Ammon's horn (tissue), 1 donor: ENCODE measurements around the gene PPP1R3E.
A peak's percentile ranks its signal among the peaks of the same experiment; 100 is the strongest.
"Not testable (repeated sequence)": the region's sequence is repeated elsewhere in the genome, so short reads cannot be mapped to it uniquely, and the experiment has no call there.

Experiments
- DNase-seq: peaks from one replicate; pipeline ENCODE4 v3.0.0-alpha.2; 2016; ENCODE audit warnings: low spot score

Gene PPP1R3E

DNA sequence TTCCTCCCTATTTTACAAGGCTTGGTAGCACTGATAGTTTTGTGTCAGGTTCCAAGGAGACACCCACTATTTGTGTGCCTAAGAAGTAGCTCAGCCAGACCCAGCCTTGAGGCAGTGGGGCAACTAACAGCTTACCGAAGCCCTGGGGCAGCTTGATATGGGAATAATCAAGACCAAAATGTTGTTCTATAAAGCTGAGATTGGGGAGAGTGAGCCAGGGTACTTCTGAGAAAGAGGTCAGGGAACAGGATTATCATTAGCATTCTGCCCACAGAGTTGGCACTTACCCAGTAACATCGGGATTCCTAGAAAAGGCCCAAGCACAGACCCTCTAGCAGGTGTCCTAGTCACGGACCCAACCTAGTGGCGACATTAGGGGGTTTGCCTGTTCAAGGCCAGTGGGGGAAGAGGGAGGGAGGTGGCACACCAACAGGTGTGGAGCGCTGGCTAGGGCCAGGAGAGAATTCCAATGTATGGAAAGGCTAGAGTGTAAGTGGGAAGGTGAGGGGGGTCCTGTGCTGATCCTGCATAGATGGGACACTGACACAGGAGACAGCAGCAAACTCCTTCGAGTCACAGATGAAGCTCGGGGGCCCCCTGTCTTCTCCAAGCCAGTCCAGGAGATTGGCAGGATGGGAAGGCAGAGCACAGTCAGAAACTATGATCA lies 4.9 kb downstream of the PPP1R3E start:
- DNase-seq, result no peak

DNA sequence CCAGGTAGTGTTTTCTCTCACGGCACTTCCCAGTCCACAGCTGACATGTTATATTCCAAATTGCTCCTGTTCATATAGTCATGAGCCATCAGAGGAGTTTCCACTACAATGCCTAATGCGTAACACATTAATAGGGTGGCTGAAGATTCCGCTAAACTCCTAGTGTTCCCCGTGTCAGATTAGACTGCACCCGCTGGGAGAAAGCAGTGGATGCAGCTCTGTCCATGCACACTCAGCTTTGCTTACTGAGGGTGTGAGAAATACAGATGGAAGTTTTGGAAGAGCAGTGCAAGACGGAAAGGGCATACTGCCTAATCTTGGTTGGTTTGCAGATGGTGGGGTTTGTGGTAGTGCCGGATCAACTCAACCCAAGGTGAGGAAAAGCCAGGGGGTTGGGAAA lies 5.6 kb downstream of the PPP1R3E start:
- DNase-seq, result no peak

DNA sequence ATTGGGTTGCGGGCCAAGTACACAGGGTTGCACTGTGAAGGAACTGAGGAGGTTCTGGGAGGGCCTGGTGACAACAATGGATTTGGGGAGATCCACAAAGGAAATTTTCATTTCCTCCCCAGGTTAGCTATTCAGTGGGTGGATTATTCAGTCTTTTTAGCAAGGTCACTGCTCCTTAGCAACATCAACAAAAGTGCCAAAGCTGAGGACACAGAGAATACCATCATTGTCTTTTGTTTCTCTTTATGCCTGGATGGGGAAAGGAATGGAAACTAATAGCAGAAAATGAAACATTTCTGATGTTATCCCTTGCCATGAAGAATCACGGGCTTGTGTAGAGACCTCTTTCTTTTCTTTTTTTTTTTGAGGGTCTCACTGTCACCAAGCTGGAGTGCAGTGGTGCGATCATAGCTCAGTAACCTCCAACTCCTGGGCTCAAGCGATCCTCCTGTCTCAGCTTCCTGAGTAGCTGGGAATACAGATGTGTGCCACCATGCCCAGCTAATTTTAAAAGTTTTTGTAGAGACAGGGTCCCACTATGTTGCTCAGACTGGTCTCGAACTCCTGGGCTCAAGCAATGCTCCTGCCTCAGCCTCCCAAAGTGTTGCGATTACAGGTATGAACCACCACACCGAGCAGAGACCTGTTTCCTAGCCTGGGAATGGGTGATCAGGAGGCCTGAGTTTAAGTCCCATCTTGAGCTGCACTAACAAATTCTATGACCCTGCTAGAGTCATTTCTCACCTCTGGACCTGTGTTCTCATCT lies 6.5 kb downstream of the PPP1R3E start:
- no peak for DNase-seq

DNA sequence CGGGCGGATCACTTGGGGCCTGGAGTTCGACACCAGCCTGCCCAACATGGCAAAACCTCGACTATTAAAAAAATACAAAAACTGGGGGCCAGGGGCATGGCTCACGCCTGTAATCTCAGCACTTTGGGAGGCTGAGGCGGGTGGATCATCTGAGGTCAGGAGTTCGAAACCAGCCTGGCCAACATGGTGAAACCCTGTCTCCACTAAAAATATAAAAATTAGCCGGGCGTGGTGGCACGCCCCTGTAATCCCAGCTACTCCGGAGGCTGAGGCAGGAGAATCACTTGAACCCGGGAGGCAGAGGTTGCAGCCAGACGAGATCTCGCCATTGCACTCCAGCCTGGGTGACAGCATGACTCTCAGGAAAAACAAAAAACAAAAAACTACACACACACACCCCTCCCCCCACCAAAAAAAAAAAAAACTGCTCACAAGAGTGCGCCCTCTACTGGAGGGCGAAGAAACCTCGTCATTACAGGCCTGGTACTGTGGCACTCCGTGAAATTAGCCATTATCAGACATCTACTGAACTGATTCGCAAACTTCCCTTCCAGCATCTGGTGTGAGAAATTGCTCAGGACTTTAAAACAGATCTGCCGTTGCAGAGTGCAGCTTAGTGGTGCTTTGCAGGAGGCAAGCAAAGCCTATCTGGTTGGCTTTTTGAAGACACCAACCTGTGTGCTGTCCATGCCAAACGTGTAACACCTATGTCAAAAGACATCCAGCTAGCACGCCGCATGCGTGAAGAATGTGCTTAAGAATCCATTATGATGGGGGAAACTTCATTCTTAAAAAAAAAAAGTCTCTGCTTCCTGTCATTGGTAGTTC lies 7.7 kb downstream of the PPP1R3E start:
- peak; percentile 59 for DNase-seq

DNA sequence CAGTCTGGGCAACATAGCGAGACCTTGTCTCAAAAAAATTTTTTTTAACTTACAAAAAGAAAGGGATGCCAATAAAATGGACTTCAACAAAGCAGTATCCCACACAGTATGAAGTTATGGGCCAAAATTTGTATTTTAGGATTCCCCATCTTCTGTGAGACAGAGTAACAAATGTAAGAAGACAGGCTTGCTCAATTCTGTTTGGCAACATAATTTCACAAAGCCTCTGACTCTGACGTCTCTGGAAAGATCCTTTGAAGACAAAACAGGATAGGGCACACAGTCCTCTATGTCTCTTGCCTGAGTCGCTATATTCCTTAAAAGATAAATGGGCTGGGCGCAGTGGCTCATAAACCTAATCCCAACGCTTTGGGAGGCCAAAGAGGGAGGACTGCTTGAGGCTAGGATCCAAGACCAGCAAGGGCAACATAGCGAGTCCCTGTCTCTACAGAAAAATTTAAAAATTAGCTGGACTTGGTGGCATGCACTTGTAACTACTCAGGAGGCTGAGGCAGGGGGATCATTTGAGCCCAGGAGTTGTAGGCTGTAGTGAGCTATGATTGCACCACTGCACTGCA lies 15.7 kb downstream of the PPP1R3E start:
- DNase-seq, result no peak

DNA sequence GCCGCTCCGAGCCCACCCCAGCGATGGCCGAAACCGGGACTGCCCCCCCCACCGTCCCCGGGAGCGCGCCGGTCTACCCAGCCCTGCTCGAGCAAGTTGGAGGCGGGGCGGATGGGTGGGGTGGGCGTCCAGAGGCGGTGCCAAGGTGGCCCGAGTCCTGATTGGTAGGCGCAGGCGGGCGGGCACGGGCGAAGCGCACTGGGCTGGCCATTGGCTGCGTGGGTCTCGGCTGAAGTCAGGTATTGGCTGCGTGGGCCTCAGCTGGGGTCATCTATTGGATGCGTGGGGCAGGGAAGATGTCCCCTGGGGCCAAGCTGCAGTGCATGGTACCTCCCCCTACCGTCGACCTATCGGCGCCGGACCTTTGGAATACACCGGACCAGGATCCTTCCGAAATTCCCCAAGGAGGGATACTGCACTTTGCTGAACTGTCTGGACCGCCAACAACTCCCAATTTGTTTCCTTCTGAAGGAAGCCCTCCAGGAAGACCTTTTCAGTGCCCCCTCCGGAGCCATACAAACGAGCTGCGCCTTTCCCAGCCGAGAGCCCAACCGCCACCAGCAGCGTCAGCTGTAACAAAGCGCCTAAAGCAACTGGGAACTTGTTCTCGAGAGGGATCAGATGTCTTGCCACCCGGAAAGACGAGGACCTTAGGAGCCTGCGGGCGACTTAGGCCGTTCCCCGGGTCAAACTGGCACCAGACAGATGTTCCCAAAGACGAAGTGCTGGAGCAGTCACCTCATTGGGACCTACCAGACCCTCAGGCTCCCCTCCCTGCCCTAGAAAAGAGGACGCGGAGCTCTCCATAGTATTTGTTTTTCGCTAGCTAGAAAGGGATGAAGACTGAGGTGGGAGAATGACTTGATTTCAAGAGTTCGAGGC lies 16.4 kb downstream of the PPP1R3E start, which contains the start of gene HOMEZ:
TSS of gene HOMEZ (minus strand) at position 113 of the 882 bp plus-strand sequence. CDS start 180 bp downstream, outside the sequence.
- DNase-seq, result peak; percentile 100

DNA sequence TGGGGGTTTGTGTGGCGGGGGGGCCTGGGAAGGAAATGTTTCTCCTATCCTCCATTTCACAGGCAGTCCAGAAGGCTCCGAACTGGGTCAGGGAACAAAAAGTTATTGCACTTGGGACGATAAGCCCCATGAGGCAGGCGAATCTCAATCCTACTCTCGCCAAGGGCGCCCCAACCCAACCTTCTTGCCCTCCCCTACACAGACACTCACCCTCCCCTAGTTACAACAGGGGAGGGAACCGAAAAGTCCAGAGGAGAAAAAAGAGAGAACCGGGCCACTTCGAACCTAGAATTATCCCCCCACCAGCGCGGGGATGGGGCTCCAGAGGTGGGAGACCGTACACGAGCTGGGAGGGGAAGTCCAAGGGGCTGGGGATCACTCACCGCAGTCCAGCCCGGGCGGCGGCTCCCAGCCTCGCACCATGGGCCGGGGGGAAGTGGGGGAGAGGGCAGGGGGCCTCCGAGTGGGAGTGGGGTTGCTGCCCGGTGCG lies 17.1 kb downstream of the PPP1R3E start:
- no peak for DNase-seq

DNA sequence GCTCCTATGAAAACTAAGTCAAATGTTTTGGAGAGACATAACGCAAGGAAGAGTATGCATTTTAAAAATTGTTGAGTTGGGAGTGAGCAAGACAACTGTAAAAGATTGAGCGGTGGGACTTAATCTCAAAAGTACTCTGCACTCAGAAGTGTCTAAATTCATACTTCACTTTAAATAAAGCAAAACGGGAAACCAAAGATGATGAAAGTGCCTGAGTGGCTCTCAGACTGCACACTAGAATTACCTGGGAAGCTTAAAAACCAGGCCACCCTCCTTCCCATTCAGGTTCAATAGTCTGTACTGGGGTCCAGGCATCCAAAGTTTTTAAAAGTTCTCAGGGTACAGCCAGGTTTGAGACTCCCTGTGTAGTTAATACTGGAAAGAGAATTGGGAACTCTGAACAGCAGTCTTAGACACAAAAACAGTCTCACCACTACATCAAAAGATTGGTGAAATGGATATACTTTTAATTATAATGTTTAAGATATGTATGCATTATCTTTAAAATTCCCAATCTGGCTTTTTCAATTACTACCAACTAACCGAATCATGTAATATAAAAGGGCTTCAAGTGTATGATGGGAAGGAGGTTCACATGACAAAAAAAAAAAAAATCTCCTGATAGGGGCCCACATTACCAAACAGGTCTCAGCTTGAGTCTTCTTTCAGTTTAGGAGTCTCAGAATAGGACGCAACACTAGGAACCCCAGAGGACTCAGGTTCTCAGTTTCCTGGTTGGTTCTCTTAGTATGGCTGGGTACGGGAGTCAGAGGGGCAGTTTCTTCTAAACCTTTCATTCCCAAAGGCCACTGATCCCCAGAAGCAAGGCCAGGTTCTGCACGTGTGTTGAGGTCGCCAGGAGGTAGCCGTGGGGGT lies 17.8 kb downstream of the PPP1R3E start:
- no peak for DNase-seq

DNA sequence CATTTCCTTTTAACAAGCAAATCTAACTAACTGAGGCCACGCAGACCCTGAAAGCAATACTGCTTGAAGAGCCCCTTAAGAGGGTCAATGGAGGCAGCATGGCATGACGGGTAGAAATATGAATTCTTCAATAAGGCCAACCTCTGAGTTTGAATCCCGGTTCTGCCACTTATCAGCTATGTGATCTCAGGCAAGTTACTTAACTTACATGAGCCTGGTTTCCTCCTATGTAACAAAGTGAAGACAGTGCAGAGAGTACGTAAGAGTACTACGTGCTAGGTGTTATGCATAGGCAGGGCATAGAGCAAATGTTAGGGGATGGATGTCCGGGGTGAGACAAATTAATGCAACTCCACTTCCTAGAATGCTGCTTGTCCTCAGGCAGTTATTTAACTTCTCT lies 21.4 kb downstream of the PPP1R3E start:
- DNase-seq, result no peak

DNA sequence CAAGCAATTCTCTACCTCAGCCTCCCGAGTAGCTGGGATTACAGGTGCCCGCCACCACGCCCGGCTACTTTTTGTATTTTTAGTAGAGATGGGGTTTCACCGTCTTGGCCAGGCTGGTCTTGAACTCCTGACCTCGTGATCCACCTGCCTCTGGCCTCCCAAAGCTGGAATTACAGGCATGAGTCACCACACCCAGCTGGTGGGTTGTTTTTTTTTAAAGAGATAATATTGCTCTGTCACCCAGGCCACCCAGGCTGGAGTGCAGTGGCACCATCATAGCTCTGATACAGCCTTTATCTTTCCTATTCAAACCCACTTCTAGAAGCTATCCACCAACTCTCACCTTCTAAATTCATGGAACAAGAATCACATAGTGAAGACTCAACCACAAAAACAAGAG lies 24.7 kb downstream of the PPP1R3E start:
- not testable (repeated sequence) for DNase-seq

DNA sequence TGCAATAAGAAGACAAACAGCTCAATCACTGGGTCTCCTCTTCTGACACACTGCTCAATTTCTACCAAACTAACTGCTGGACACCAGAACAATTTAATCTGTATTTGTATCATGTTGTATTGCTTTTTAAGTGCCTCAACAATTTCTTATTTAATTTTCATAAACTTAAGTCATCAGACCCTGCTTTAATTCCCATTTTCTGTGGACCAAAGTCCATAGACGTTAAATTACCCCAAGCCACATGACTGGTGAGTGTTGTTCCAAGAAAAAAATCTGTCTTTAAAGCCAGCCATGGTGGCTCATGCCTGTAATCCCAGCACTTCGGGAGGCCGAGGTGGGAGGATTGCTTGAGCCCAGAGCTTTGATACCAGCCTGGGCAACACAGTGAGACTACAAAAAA lies 25.5 kb downstream of the PPP1R3E start:
- DNase-seq, result no peak

DNA sequence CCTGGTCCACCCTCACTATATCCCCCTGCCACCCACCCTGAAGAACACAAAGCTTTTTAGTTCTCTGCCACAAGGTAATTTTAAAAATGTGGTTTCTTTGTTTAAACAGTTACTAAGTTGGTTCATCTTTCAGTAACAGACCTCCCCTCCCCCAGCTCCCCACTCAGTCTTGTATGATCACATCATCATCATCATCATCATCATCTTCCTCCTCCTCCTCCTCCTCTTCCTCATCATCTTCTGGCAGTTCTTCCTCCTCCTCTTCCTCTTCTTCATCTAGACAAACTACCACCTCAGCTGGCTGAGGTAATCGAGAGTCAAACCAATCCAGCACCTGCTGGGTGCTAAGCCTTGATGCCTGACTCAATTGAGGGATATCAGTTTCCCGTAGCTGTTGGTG lies 27.2 kb downstream of the PPP1R3E start:
- no peak for DNase-seq

DNA sequence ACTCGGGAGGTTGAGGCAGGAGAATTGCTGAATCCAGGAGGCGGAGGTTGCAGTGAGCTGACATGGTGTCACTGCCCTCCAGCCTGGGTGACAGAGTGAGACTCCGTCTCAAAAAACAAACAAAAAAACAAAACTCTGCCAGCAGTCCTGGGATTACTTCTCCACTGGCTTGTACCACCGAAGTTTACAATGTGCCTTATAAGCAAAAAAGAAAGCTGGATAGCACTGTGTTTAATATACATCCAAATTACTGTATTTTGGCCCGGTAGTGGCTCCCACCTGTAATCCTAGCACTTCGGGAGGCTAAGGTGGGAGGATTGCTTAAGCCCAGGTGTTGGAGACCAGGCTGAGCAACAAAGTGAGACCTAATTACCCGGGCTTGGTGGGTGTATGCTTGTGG lies 33.5 kb downstream of the PPP1R3E start:
- no peak for DNase-seq

DNA sequence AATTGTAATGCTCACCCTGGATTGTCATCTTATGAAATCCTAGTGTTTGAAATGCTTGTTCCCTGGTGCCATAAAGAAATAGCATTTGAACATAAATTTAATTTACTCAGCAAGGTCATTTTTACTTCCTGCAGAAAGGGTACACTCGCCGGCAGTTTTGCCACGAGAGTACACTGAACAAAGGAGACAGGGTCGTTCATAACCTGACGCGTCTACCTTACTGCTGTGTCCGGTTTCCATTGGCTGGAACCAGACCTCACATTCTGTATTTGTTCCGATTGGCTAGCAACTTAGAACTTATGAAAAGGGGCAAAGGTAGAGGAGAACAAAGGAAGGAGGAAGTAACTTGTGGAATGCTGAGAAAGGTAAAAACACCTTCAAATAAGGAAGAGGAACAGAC lies 41.8 kb downstream of the PPP1R3E start:
- not testable (repeated sequence) for DNase-seq

DNA sequence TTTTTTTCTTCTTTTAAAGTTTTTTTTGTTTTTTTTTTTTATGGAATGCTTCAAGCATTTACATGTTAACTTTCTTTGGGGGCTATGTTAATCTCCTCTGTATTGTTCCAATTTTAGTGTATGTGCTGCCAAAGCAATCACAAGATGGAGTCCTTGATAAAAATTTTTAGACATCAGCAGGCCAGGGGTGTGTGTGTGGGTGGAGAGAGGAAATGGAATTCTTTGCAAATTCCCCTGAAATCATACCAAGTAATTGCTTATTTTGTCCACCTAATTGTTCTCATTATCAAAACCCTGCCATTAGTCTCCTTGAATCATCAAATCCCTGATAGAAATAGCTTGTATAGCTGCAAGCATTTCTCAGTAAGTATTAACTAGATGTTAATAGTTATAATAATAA lies 43.2 kb downstream of the PPP1R3E start:
- no peak for DNase-seq

DNA sequence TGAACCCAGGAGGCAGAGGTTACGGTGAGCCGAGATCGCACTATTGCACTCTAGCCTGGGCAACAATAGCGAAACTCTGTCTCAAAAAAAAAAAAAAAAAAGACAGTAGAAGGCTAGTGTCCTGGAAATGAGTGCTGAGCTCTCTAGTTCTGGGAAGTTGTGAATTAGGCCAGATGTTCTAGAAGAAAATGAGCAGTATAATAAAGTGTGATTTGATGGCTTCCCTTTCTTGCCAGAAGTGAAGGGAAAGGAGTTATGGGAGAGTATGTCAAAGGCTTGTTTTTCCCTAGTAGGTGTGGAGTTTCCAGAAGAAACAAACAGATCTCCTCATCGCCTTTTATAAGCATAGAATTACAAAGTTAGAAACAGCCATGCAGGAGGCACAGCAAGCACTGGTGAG lies 44.4 kb downstream of the PPP1R3E start:
- DNase-seq, result no peak

DNA sequence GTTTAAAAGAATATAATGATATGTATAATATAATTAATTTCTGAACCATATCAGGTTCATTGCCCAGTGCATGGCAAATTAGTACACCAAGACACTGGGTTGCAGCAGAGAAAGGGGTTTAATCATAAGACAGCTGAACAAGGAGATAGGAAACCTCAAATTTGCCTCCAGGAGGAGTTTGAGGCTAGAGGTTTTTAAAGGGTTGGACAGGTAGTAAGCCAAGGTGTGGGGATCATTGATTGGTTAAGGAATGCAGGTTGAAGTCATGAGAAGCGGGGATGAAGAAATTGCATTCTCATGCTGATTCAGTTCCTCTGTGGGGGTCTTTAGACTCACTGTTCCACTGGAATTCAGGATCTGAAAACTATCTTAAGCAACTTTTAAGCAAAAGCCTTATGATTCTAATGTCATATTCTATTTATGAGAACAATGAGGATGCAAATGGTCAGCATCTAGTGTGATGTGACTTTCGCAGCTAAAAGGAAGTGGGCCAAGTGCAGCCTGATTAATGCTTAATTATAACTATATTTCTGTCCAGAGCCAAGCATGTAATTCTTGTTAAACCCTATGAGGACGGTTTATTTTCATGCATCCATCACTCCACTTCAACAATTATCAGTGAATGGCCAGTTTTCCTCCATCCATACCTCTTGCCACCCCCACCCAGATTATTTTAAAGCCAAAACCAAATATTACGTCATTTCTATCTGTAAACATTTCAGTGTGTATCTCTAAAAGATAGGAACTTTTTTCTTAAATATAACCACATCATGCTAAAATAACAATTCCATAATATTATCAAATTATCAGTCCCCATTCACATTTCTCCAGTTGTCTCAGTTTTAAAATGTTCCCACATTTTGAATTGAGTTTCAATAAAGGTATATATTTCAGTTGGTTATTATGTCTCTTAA lies 50.0 kb downstream of the PPP1R3E start:
- DNase-seq, result no peak

DNA sequence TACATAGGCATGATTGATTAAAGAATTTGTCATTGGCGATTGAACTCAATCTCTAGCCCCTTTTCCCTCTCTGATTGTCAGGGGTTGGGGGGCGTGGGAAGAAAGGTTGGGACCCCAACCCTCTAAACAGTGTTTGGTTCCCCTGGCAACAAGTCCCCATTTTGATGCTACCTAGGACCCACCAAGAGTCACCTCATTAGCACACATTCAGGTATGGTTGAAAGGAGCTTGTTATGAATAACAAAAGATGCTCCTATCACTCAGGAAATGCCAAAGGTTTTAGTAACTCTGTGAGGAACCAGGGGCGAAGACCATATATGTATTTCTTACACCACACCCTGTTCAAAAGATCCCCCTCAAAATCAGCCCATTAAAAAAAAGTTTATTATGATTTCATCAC lies 50.7 kb downstream of the PPP1R3E start:
- DNase-seq, result no peak

DNA sequence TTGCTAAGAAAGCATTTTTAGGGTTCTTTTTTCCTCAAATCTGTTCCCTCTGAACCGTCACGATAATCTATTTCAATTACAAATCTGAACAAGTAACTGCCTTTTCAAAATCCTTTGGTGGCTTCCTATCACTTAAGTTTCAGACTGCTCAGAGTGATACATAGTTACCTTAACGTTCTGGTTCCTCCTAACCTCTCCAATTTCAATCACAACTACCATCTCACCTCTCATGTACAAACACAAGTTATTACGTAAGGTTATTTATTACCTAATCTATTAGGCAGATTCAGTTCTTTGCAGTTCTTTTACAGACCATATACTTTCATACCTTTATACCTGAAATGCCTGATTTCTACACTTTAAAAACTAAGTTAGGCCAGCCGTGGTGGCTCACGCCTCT lies 52.8 kb downstream of the PPP1R3E start:
- no peak for DNase-seq
